Caco-2 (cell line): ENCODE data around the gene CYP24A1. TPM values are rescaled to one million over a fixed set of nuclear protein-coding genes. Genes with fewer than 3 reads are reported as not detected.
A peak's percentile ranks its signal among the peaks of the same experiment; 100 is the strongest.
"Not testable (repeated sequence)": the region's sequence is repeated elsewhere in the genome, so short reads cannot be mapped to it uniquely, and the experiment has no call there.

Experiments
- BruUV-seq: library from RNA; stranded (reverse); fragments of 400-500 nt; replicated peaks from 2 replicates; lab custom pipeline; 2021; lab: Mats Ljungman, UMichigan
- CTCF ChIA-PET: fragments of 300-600 bp; sonication (Branson Sonifier 250); formaldehyde crosslinking; loops from one replicate; lab custom pipeline; 2022; ENCODE audit warnings: antibody characterized with exemption; lab: Charles Lee
- POLR2A ChIA-PET: fragments of 300-600 bp; sonication (Branson Sonifier 250); formaldehyde crosslinking; loops from one replicate; lab custom pipeline; 2022; ENCODE audit warnings: antibody characterized with exemption; lab: Charles Lee
- DNase-seq, 2 experiments: peaks; one replicate each; pipeline versions ENCODE4 v3.0.0 to v3.0.0-alpha.2; 2020 to 2022
- H3K27me3 ChIP-seq: replicated peaks from 2 replicates; pipeline ENCODE4 v1.6.0; 2011; ENCODE audit warnings: low read length; ENCODE audit not compliant: control insufficient read depth, insufficient read depth
- H3K36me3 ChIP-seq: 2 replicates; pipeline ENCODE4 v1.5.1; 2011; ENCODE audit warnings: low read length; ENCODE audit not compliant: control insufficient read depth, insufficient read depth
- H3K4me1 ChIP-seq: fragments of 250-450 bp; sonication (Bioruptor Pico); 2 replicates; pipeline ENCODE4 v1.5.1; 2020; ENCODE audit warnings: mild to moderate bottlenecking
- H3K4me3 ChIP-seq: 2 replicates; pipeline ENCODE4 v1.5.1; 2011; ENCODE audit warnings: low read depth, mild to moderate bottlenecking, control low read depth, low read length
- H3K9me3 ChIP-seq: fragments of 250-450 bp; sonication (Bioruptor Pico); 2 replicates; pipeline ENCODE4 v1.5.1; 2020; ENCODE audit warnings: mild to moderate bottlenecking, moderate library complexity
- H3K27ac Mint-ChIP-seq: one replicate; pipeline ENCODE4 v1.8.0; 2022; ENCODE audit warnings: mixed read lengths; ENCODE audit not compliant: unreplicated experiment
- H3K27me3 Mint-ChIP-seq: one replicate; pipeline ENCODE4 v1.8.0; 2022; ENCODE audit warnings: mixed read lengths; ENCODE audit not compliant: insufficient read depth, unreplicated experiment
- H3K36me3 Mint-ChIP-seq: one replicate; pipeline ENCODE4 v1.8.0; 2022; ENCODE audit warnings: mild to moderate bottlenecking, mixed read lengths; ENCODE audit not compliant: insufficient read depth, unreplicated experiment
- H3K4me1 Mint-ChIP-seq: one replicate; pipeline ENCODE4 v1.8.0; 2022; ENCODE audit warnings: low read depth, mixed read lengths; ENCODE audit not compliant: unreplicated experiment
- H3K4me3 Mint-ChIP-seq: one replicate; pipeline ENCODE4 v1.8.0; 2022; ENCODE audit warnings: mild to moderate bottlenecking, moderate library complexity, mixed read lengths; ENCODE audit not compliant: unreplicated experiment
- H3K9me3 Mint-ChIP-seq: one replicate; pipeline ENCODE4 v1.8.0; 2022; ENCODE audit warnings: mixed read lengths; ENCODE audit not compliant: unreplicated experiment
- CTCF ChIP-seq, 2 experiments: fragments of 200-600 bp in 1 of 2; IDR thresholded peaks; 1 replicate in 1 of 2; 2 replicates in 1 of 2; pipeline versions ENCODE4 v1.5.1 to v1.8.0; 2011 to 2022; ENCODE audit warnings: antibody characterized with exemption in 1 of 2, control low read depth in 1 of 2, inconsistent platforms in 1 of 2, low read depth in 1 of 2, low read length in 1 of 2, mild to moderate bottlenecking in 1 of 2, moderate library complexity in 1 of 2; ENCODE audit not compliant: insufficient read depth in 1 of 2, severe bottlenecking in 1 of 2, unreplicated experiment in 1 of 2
- intact Hi-C: fragments of 100-400 bp; cut with micrococcal nuclease; formaldehyde crosslinking; loops from one replicate; pipeline ENCODE4 v1.10.0; 2022; ENCODE audit not compliant: unreplicated experiment
- total RNA-seq: library from RNA; stranded (reverse); gene quantifications from 2 replicates; pipeline ENCODE4 v1.2.3, GENCODE V29; 2022

Gene CYP24A1
- total RNA-seq, 1 experiment from 2014 or later: 3.7 TPM

GRCh38 chr20:54132612-54133433, 41.0 kb downstream of the CYP24A1 start:
- no peaks in the 10 kb centered on the region for H3K27me3 ChIP-seq
- H3K4me1 ChIP-seq: peaks cover 20% of the 10 kb centered on the region
- Mint-ChIP-seq H3K9me3 (peaks cover 10% of the 10 kb centered on the region), H3K36me3 (no peaks in the 10 kb centered on the region), H3K4me3 (no peak overlapping the region), H3K4me1 (peaks cover 6% of the 10 kb centered on the region), H3K27ac (no peak overlapping the region), H3K27me3 (peaks cover 2% of the 10 kb centered on the region)
- 0 out of 2 replicates have a peak, but pooled peaks cover 3% of the 10 kb centered on the region for H3K9me3 ChIP-seq
- BruUV-seq: TSS peak; percentile 98
- no peaks in the 10 kb centered on the region for H3K36me3 ChIP-seq
- ChIA-PET CTCF (interaction anchor here (1.0 to 1.3 kb wide), 4 partner anchors 29 to 75 kb away, joined by 3 to 5 read pairs (median 3); no protein-coding TSS in a partner anchor), POLR2A (interaction anchor here (0.6 to 1.3 kb wide), 2 partner anchors 29 to 73 kb away, joined by 3 to 5 read pairs; no protein-coding TSS in a partner anchor)
- peak; percentile 65 to 81 for DNase-seq
- no peak for TF ChIP-seq CTCF (IDR thresholded peaks at IDR 0.05; ENCODE audit: insufficient read depth in 1 of 2, low read depth in 1 of 2, low read length in 1 of 2, severe bottlenecking in 1 of 2, unreplicated experiment in 1 of 2)
- no peak overlapping the region for H3K4me3 ChIP-seq
- intact Hi-C loops: loop anchor here (1.0 to 2.0 kb wide), 4 partner anchors 8 to 66 kb away; no protein-coding TSS in a partner anchor

- peaks cover 6% of the 10 kb centered on the region for H3K4me1 Mint-ChIP-seq
- H3K9me3 Mint-ChIP-seq: peaks cover 10% of the 10 kb centered on the region
- no peaks in the 10 kb centered on the region for H3K36me3 Mint-ChIP-seq
- DNase-seq: no peak
- peaks cover 2% of the 10 kb centered on the region for H3K27me3 Mint-ChIP-seq
- no peaks in the 10 kb centered on the region for H3K27me3 ChIP-seq
- H3K9me3 ChIP-seq: 0 out of 2 replicates have a peak, but pooled peaks cover 3% of the 10 kb centered on the region
- CTCF ChIA-PET: no interaction called here
- POLR2A ChIA-PET: no interaction called here
- peaks cover 20% of the 10 kb centered on the region for H3K4me1 ChIP-seq
- intact Hi-C loops: loop anchor here (2.0 kb wide), 2 partner anchors 35 to 67 kb away; no protein-coding TSS in a partner anchor
- no TSS peak for BruUV-seq
- TF ChIP-seq CTCF (IDR thresholded peaks at IDR 0.05; ENCODE audit: insufficient read depth in 1 of 2, low read depth in 1 of 2, low read length in 1 of 2, severe bottlenecking in 1 of 2, unreplicated experiment in 1 of 2): no peak
- H3K27ac Mint-ChIP-seq: no peak overlapping the region
- no peak overlapping the region for H3K4me3 ChIP-seq
- no peaks in the 10 kb centered on the region for H3K36me3 ChIP-seq
- H3K4me3 Mint-ChIP-seq: no peak overlapping the region
Measured at GRCh38 chr20:54131675-54132611, 41.8 kb downstream of the CYP24A1 start.

GRCh38 chr20:54131125-54131524, 42.7 kb downstream of the CYP24A1 start:
- POLR2A ChIA-PET, H3K9me3 ChIP-seq: not testable (repeated sequence)

More at GRCh38 chr20:54131125-54131524, 42.7 kb downstream of the CYP24A1 start:
- H3K4me3 ChIP-seq, H3K4me1 Mint-ChIP-seq, H3K36me3 Mint-ChIP-seq, H3K36me3 ChIP-seq, H3K27ac Mint-ChIP-seq, H3K4me3 Mint-ChIP-seq, CTCF ChIA-PET, H3K9me3 Mint-ChIP-seq, H3K27me3 Mint-ChIP-seq, H3K27me3 ChIP-seq, intact Hi-C loops, DNase-seq, BruUV-seq: not testable (repeated sequence)
- H3K4me1 ChIP-seq: peaks cover 20% of the 10 kb centered on the region
